ENCODE measurements around the gene OR52B6. TPM values are rescaled to one million over a fixed set of nuclear protein-coding genes. Genes with fewer than 3 reads are reported as not detected.
A peak's percentile ranks its signal among the peaks of the same experiment; 100 is the strongest.

The OR52B6 gene
- total RNA-seq, 2 donors from 2014 or later: not detected

- no peak for DNase-seq
- TF ChIP-seq POLR2A (IDR thresholded peaks at IDR 0.05) (no peak), CTCF (IDR thresholded peaks at IDR 0.05) (no peak)
- Histone ChIP-seq H3K4me3 (no peak overlapping the region), H3K9me3 (no peaks in the 10 kb centered on the region), H3K36me3 (replicated peaks in 1 of 2; ENCODE audit: insufficient read depth in 1 of 2, low read depth in 2 of 2) (no peaks in the 10 kb centered on the region), H3K27ac (no peak overlapping the region), H3K4me1 (peaks cover 22% of the 10 kb centered on the region), H3K27me3 (no peaks in the 10 kb centered on the region)
- ATAC-seq: no peak
- intact Hi-C loops (cut with DNase I): no loop called here
- WGBS, 2 donors: 85 to 91% methylated on average over 4 of the region's 4 CpGs
These were observed 24.2 kb downstream of the OR52B6 start for GRCh38 chr11:5604896-5605295.

GRCh38 chr11:5605849-5606248 lies 25.2 kb downstream of the OR52B6 start:
- WGBS, 2 donors: 86 to 88% methylated on average over 5 of the region's 5 CpGs
- intact Hi-C loops (cut with DNase I): no loop called here
- Histone ChIP-seq H3K27me3 (no peaks in the 10 kb centered on the region), H3K4me1 (peaks cover 12% of the 10 kb centered on the region), H3K4me3 (no peak overlapping the region), H3K27ac (no peak overlapping the region), H3K36me3 (replicated peaks in 1 of 2; ENCODE audit: insufficient read depth in 1 of 2, low read depth in 2 of 2) (no peaks in the 10 kb centered on the region), H3K9me3 (no peaks in the 10 kb centered on the region)
- ATAC-seq (no peak), DNase-seq (no peak)
- TF ChIP-seq POLR2A (IDR thresholded peaks at IDR 0.05) (no peak), CTCF (IDR thresholded peaks at IDR 0.05) (no peak)

- intact Hi-C loops (cut with DNase I): no loop called here
- TF ChIP-seq CTCF (IDR thresholded peaks at IDR 0.05) (no peak), POLR2A (IDR thresholded peaks at IDR 0.05) (no peak)
These were observed 28.1 kb downstream of the OR52B6 start for GRCh38 chr11:5608808-5609207.

GRCh38 chr11:5610446-5610845 lies 29.8 kb downstream of the OR52B6 start:
- Histone ChIP-seq H3K4me1 (peaks cover 9% of the 10 kb centered on the region), H3K27me3 (no peaks in the 10 kb centered on the region), H3K27ac (no peak overlapping the region), H3K9me3 (no peaks in the 10 kb centered on the region), H3K4me3 (no peak overlapping the region), H3K36me3 (replicated peaks in 1 of 2; ENCODE audit: insufficient read depth in 1 of 2, low read depth in 2 of 2) (no peaks in the 10 kb centered on the region)
- no peak for DNase-seq
- no peak for TF ChIP-seq CTCF (IDR thresholded peaks at IDR 0.05)
- no peak for TF ChIP-seq POLR2A (IDR thresholded peaks at IDR 0.05)
- intact Hi-C loops (cut with DNase I): no loop called here
- no peak for ATAC-seq
- 74 to 87% methylated on average over 5 of the region's 5 CpGs for WGBS, 2 donors

More at GRCh38 chr11:5608808-5609207, 28.1 kb downstream of the OR52B6 start:
- Histone ChIP-seq H3K4me1 (peaks cover 9% of the 10 kb centered on the region), H3K4me3 (no peak overlapping the region), H3K36me3 (replicated peaks in 1 of 2; ENCODE audit: insufficient read depth in 1 of 2, low read depth in 2 of 2) (no peaks in the 10 kb centered on the region), H3K27me3 (no peaks in the 10 kb centered on the region), H3K27ac (peak overlapping the region in 1 of 4 donors; percentile 12), H3K9me3 (no peaks in the 10 kb centered on the region)
- 24 to 45% methylated on average over 6 of the region's 6 CpGs for WGBS, 2 donors
- ATAC-seq: peak; percentile 27
- DNase-seq: peak in 2 of 4 donors; percentile 22 to 46

- ATAC-seq (no peak), DNase-seq (no peak)
- TF ChIP-seq POLR2A (IDR thresholded peaks at IDR 0.05): no peak
- TF ChIP-seq CTCF (IDR thresholded peaks at IDR 0.05): no peak
- intact Hi-C loops (cut with DNase I): no loop called here
- H3K36me3 ChIP-seq (replicated peaks in 1 of 2; ENCODE audit: insufficient read depth in 1 of 2, low read depth in 2 of 2): no peaks in the 10 kb centered on the region
- no peaks in the 10 kb centered on the region for H3K9me3 ChIP-seq
- H3K27me3 ChIP-seq: no peaks in the 10 kb centered on the region
- H3K4me1 ChIP-seq: peaks cover 9% of the 10 kb centered on the region
- WGBS, 2 donors: 94% methylated on average over 11 of the region's 11 CpGs
- H3K27ac ChIP-seq: no peak overlapping the region
- no peak overlapping the region for H3K4me3 ChIP-seq
These were observed 30.9 kb downstream of the OR52B6 start for GRCh38 chr11:5611627-5612026.

Data from body of pancreas (tissue), 4 donors.